ENCODE data around the gene RAB11B.
A peak's percentile ranks its signal among the peaks of the same experiment; 100 is the strongest.
"Not testable (repeated sequence)": the region's sequence is repeated elsewhere in the genome, so short reads cannot be mapped to it uniquely, and the experiment has no call there.

The RAB11B gene

GRCh38 chr19:8389891-8390616, at the start of gene RAB11B:
Gene RAB11B, plus strand, starts transcription at chr19:8390360. Its CDS starts 57 bp downstream, at chr19:8390417.
- DNase-seq (ENCODE audit: low read depth) = peak; percentile 97

DNA sequence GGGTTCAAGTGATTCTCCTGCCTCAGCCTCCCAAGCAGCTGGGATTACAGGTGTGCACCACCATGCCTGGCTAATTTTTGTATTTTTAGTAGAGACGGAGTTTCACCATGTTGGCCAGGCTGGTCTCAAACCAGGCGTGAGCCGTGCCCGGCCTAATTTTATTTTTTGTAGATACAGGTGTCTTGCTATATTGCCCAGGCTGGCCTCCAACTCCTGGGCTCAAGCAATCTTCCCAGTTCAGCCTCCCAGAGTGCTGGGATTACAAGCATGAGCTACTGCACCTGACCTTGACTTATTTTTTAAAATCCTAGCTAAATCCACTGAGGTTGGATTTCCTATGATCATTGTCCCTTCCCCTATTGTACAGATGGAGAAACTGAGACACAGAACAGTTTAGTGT, 48.7 kb upstream of the RAB11B start:
- not testable (repeated sequence) for DNase-seq (ENCODE audit: low read depth)

DNA sequence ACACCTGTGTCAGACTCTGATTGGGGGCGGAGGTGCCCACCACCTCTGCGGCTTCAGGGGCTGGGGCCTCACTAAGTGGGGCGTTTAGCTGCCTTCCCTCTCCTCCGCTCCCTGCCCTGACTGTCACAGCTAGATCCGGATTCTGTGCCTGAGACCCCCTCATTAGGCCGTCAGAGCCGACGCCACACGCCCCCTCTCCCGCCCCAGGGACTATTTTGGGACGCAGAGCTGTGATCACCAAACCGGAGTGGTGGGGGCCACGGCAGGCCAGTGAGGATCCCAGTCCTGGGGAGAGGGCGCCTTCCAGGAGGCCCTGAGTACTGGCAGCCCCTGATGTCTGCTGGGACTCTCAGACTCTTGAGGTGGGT, 47.9 kb upstream of the RAB11B start:
- no peak for DNase-seq (ENCODE audit: low read depth)

DNA sequence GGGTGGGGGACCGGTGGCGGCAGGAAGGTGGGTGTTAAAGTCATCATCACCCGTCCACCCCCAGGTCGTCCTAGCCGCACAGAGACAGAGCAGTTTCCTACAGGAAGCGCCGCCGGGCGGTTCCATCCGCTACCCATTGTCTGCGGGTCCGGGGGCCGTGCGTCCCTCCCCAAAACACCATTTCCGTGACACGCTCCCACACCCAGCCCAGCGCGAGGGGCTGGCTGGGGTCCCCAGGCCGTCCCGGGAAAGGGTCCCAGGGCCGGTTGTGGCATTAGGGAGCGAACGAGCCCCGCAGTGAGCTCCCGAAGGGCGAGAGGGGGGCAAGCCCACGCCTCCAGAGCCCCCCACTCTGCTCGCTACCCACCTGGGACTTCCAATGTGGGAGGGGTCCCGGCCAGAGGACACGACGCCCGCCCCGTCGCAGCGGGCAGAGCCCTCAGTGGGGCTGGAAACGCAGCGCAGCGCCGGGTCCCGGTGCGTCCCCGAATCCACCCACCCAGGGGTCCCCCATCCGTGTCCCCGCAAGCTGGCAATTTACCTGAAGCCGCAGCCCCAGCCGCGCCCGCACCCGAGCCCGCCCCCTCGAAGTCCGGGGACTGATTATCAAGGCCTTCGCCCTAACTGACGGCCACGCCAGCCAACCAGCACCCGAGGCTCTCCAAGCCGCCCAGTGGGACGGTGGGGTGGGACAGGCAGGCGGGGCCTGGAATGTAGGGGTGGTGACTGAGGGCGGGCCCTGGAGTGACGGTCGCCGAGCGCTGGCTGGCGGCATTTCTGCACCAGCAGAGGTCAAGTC, 47.3 kb upstream of the RAB11B start, which contains the start of gene KANK3:
KANK3 (minus strand) TSS at position 579 of the 799 bp plus-strand sequence. CDS start 5,434 bp downstream, outside the sequence.
- DNase-seq (ENCODE audit: low read depth) = peak; percentile 94

DNA sequence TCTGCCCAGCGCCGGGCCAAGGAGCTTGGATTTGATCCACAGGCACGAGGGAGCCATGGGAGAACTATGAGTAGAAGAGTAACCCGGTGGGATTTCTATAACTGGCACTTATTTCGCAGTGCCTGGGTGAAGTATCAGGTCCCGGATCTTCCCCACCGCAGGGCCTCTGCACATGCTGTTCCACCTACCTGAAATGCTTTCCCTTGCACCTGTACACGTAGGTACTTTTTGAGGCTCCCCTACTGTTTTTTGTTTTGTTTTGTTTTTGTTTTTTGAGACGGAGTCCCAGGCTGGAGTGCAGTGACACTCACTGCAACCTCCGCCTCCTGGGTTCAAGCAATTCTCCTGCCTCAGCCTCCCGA, 46.7 kb upstream of the RAB11B start:
- no peak for DNase-seq (ENCODE audit: low read depth)

GRCh38 chr19:8349629-8350372, 40.4 kb upstream of the RAB11B start:
- not testable (repeated sequence) for DNase-seq (ENCODE audit: low read depth)

DNA sequence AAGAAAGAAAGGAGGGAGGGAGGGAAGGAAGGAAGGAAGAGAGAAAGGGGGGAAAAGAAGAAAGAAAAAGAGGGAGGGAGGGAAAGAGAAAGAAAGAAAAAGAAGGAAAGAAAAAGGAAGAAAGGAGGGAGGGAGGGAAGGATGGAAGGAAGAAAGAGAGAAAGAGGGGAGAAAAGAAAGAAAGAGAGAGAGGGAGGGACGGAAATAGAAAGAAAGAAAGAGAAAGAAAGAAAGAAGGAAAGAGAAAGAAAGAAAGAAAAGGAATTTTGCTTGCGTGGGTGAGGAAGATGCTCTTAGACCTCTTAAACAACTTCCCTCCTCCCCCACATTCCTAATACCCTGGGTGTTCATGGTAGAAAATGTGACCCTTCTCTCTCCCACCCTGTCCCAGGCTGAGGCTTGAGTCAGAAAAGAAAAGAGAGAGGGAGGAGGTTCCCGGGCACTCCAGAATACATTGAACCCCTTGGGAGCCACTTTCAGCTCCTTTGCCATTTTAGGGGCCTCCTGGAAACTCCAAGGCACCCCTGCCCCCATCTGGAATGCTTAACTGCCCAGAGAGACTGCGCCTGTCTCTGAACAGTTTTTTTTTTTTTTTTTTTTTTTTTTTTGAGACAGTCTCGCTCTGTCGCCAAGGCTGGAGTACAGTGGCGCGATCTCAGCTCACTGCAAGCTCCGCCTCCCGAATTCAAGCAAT, 37.9 kb upstream of the RAB11B start:
- DNase-seq (ENCODE audit: low read depth) = no peak

DNA sequence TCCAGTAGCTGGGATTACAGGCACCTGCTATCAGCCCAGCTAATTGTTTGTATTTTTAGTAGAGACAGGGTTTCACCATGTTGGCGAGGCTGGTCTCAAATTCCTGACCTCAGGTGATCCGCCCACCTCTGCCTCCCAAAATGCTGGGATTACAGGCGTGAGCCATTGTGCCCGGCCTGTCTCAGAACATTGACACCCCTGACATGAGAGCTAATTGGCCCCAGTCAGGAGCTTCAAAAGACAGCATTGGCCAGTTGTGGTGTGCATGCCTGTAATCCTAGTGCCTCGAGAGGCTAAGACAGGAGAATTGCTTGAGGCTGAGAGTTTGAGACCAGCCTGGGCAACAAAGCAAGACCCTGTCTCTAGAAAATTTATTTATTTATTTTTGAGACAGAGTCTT, 37.3 kb upstream of the RAB11B start:
- not testable (repeated sequence) for DNase-seq (ENCODE audit: low read depth)

DNA sequence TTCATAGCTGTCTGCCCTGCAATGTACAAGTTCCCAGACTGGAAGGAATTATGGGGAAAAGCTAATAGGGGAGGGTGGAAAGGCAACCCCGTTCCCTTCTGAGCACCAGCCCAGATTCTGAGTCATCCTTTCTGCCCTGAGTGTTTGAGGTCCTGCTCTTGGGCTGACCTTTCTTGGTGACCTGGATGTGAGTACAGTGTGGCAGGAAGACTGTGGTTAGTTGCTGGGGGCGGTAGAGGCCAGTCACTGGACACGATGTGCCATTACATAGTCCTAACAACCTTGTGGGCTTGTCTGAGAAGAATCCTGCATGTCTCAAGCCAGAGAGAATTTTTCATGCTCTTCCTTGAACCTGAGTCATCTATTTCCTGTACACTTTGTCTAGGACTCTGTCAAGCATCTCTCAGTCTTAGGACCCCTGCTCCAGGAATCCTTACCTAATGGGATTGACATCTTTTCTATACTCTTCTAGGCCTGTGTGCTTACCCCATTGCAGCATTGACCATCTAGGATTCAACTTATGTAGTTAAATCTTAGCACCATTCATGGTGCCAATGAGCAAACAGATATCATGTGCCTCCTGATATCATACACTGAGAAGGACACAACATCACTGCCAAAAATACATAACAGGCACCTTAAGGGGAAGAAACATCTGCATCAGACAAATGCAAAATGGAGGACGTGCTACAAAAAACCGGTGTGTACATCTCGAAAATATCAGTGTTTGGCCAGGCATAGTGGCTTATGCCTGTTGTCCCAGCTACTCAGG, 34.3 kb upstream of the RAB11B start:
- no peak for DNase-seq (ENCODE audit: low read depth)

- no peak for DNase-seq (ENCODE audit: low read depth)
These were observed 33.1 kb upstream of the RAB11B start for GRCh38 chr19:8357007-8357521.

GRCh38 chr19:8358948-8359347, 31.2 kb upstream of the RAB11B start:
- no peak for DNase-seq (ENCODE audit: low read depth)

- DNase-seq (ENCODE audit: low read depth) = no peak
These were observed 30.0 kb upstream of the RAB11B start for GRCh38 chr19:8360196-8360595.

GRCh38 chr19:8361921-8362793, 28.0 kb upstream of the RAB11B start:
- no peak for DNase-seq (ENCODE audit: low read depth)

- peak; percentile 49 for DNase-seq (ENCODE audit: low read depth)
These were observed 26.1 kb upstream of the RAB11B start, which contains the start of gene ANGPTL4 for GRCh38 chr19:8363803-8364771. Gene ANGPTL4, plus strand, starts transcription at chr19:8364155. Its CDS starts 167 bp downstream, at chr19:8364322.

DNA sequence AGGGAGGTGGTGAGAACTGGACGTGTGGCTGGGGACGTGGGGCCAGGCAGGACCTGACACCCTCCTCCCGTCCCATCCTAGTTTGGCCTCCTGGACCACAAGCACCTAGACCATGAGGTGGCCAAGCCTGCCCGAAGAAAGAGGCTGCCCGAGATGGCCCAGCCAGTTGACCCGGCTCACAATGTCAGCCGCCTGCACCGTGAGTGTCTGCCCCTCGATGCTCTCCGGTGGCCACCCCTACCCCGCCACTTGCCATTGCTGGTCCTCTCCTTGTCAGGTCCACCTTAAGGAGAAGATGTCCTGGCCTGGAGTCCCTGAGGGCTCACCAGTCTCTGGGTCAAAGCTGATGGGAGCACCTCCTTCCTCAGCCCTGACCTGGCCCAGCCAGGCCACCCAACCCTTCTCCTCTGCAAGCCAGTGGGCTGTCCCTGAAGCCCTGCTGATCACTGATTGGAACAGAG, 24.0 kb upstream of the RAB11B start:
- no peak for DNase-seq (ENCODE audit: low read depth)

- DNase-seq (ENCODE audit: low read depth) = no peak
These were observed 23.2 kb upstream of the RAB11B start for GRCh38 chr19:8366961-8367326.

GRCh38 chr19:8367327-8368001, 22.7 kb upstream of the RAB11B start:
- no peak for DNase-seq (ENCODE audit: low read depth)

All from stimulated activated CD8-positive, alpha-beta memory T cell treated with anti-CD3 and anti-CD28 coated beads, Interleukin-4, amount 100 ng/mL, for 24 hours (primary cell).